GM12878 (cell line): ENCODE results near the gene OR2F2. TPM values are rescaled to one million over a fixed set of nuclear protein-coding genes. Genes with fewer than 3 reads are reported as not detected.

Experiments
- ATAC-seq: fragments of 200-7000 bp; cut with Tn5 transposase; 3 replicates; pipeline ENCODE4 v1.9.1; 2020; ENCODE audit warnings: mild to moderate bottlenecking, moderate library complexity
- BruUV-seq: library from RNA; stranded (reverse); fragments of 400-500 nt; replicated peaks from 2 replicates; lab custom pipeline; 2021; lab: Mats Ljungman, UMichigan
- CTCF ChIA-PET: fragments of 300-600 bp; sonication (Branson Sonifier 250); formaldehyde crosslinking; extraction: SDS; loops from one replicate; lab custom pipeline; 2021; ENCODE audit warnings: inconsistent platforms; lab: Yijun Ruan, JAX
- POLR2A ChIA-PET: fragments of 350-600 bp; formaldehyde crosslinking; extraction: SDS; loops from one replicate; lab custom pipeline; 2021; ENCODE audit warnings: inconsistent platforms; lab: Charles Lee
- RAD21 ChIA-PET: fragments of 300-600 bp; sonication (Branson Sonifier 250); formaldehyde crosslinking; loops from one replicate; lab custom pipeline; 2023; ENCODE audit warnings: antibody characterized with exemption; ENCODE audit not compliant: unreplicated experiment; lab: Charles Lee
- SMC1A ChIA-PET: fragments of 300-600 bp; sonication (Branson Sonifier 250); formaldehyde crosslinking; loops from one replicate; lab custom pipeline; 2023; ENCODE audit not compliant: unreplicated experiment, uncharacterized antibody; lab: Charles Lee
- DNase-seq: peaks from one replicate; pipeline ENCODE4 v3.0.0-alpha.2; 2011; ENCODE audit warnings: low read depth, low spot score
- FAIRE-seq: peaks from 3 replicates; lab custom pipeline; 2011; peaks lifted over from hg19 to GRCh38; lab: Jason Lieb, UNC
- H2AFZ ChIP-seq: 2 replicates; pipeline ENCODE4 v1.6.0; 2011; ENCODE audit warnings: low read depth, low read length, control low read depth; ENCODE audit not compliant: control insufficient read depth
- H3K27ac ChIP-seq: 2 replicates; pipeline ENCODE4 v1.5.1; 2011; ENCODE audit warnings: control low read depth; ENCODE audit not compliant: control insufficient read depth, insufficient read depth
- H3K27me3 ChIP-seq, 2 experiments: replicated peaks in 1 of 2; 2 replicates each; pipeline versions ENCODE4 v1.6.0 to v1.6.1; 2011; ENCODE audit warnings: low read length in 1 of 2; ENCODE audit not compliant: control insufficient read depth in 2 of 2, insufficient read depth in 2 of 2
- H3K36me3 ChIP-seq, 2 experiments: 2 replicates each; pipeline ENCODE4 v1.5.1; 2011; ENCODE audit warnings: low read length in 1 of 2; ENCODE audit not compliant: control insufficient read depth in 2 of 2, insufficient read depth in 2 of 2
- H3K4me1 ChIP-seq: 2 replicates; pipeline ENCODE4 v1.6.1; 2011; ENCODE audit warnings: mild to moderate bottlenecking, low read length, moderate library complexity, mixed read lengths; ENCODE audit not compliant: control insufficient read depth, insufficient read depth
- H3K4me2 ChIP-seq: 2 replicates; pipeline ENCODE4 v1.6.0; 2011; ENCODE audit warnings: control low read depth; ENCODE audit not compliant: control insufficient read depth, insufficient read depth
- H3K4me3 ChIP-seq: fragments of 200-600 bp; sonication (generic); 2 replicates; pipeline ENCODE4 v1.5.1; 2016
- H3K79me2 ChIP-seq: 2 replicates; pipeline ENCODE4 v1.6.0; 2011; ENCODE audit warnings: low read length; ENCODE audit not compliant: control insufficient read depth, insufficient read depth
- H3K9ac ChIP-seq: 2 replicates; pipeline ENCODE4 v1.8.0; 2011; ENCODE audit warnings: low read length, control low read depth, mixed read lengths; ENCODE audit not compliant: control insufficient read depth, insufficient read depth
- H3K9me3 ChIP-seq: replicated peaks from 3 replicates; pipeline ENCODE4 v1.5.1; 2011; ENCODE audit warnings: mild to moderate bottlenecking, low read length; ENCODE audit not compliant: control insufficient read depth, insufficient read depth
- H4K20me1 ChIP-seq: 2 replicates; pipeline ENCODE4 v1.6.0; 2011; ENCODE audit not compliant: control insufficient read depth, insufficient read depth
- CBFB ChIP-seq: IDR thresholded peaks from 2 replicates; pipeline ENCODE4 v1.6.1; 2016; ENCODE audit warnings: antibody characterized with exemption, low read depth
- CHD2 ChIP-seq: IDR thresholded peaks from 2 replicates; pipeline ENCODE4 v1.6.1; 2011; ENCODE audit warnings: low read depth, low read length, improper control_type of control experiment, borderline replicate concordance
- EED ChIP-seq: sonication (generic); IDR thresholded peaks from 2 replicates; pipeline ENCODE4 v1.6.1; 2016; ENCODE audit warnings: antibody characterized with exemption, low read depth
- EP300 ChIP-seq, 2 experiments: fragments of 150-350 bp in 1 of 2; IDR thresholded peaks; 2 replicates each; pipeline ENCODE4 v1.6.1; 2011 to 2012; ENCODE audit warnings: low read depth in 2 of 2, low read length in 2 of 2, borderline replicate concordance in 1 of 2, improper control_type of control experiment in 1 of 2, inconsistent platforms in 1 of 2; ENCODE audit not compliant: control insufficient read depth in 1 of 2
- FOXM1 ChIP-seq: IDR thresholded peaks from 2 replicates; pipeline ENCODE4 v1.6.1; 2012; ENCODE audit warnings: low read depth, mild to moderate bottlenecking, inconsistent platforms, low read length, moderate library complexity
- GATAD2B ChIP-seq: fragments of 450-650 bp; conservative IDR thresholded peaks from 2 replicates; pipeline ENCODE4 v1.6.1; 2017; ENCODE audit warnings: low read depth, mild to moderate bottlenecking, moderate library complexity
- IRF4 ChIP-seq: IDR thresholded peaks from 2 replicates; pipeline ENCODE4 v1.6.1; 2011; ENCODE audit warnings: low read depth, low read length
- JUND ChIP-seq: IDR thresholded peaks from 2 replicates; pipeline ENCODE4 v1.6.1; 2012; ENCODE audit warnings: low read depth, mild to moderate bottlenecking, low read length, improper control_type of control experiment, moderate library complexity
- RCOR1 ChIP-seq: conservative IDR thresholded peaks from 2 replicates; pipeline ENCODE4 v1.6.1; 2012; ENCODE audit warnings: low read depth, low read length, improper control_type of control experiment
- RFX5 ChIP-seq: IDR thresholded peaks from 2 replicates; pipeline ENCODE4 v1.6.1; 2011; ENCODE audit warnings: low read depth, low read length, improper control_type of control experiment
- SIX5 ChIP-seq: IDR thresholded peaks from 2 replicates; pipeline ENCODE4 v1.6.1; 2011; ENCODE audit warnings: mild to moderate bottlenecking, low read depth, low read length, moderate library complexity; ENCODE audit not compliant: severe bottlenecking
- SMARCA5 ChIP-seq: fragments of 450-650 bp; IDR thresholded peaks from 2 replicates; pipeline ENCODE4 v1.6.1; 2017; ENCODE audit warnings: mild to moderate bottlenecking
- SP1 ChIP-seq: IDR thresholded peaks from one replicate; pipeline ENCODE4 v1.6.1; 2011; ENCODE audit warnings: low read depth, low read length
- SREBF2 ChIP-seq: IDR thresholded peaks from 2 replicates; pipeline ENCODE4 v1.6.1; 2012; ENCODE audit warnings: mild to moderate bottlenecking, low read length
- SRF ChIP-seq, 2 experiments: IDR thresholded peaks; 2 replicates each; pipeline ENCODE4 v1.6.1; 2011; ENCODE audit warnings: low read depth in 2 of 2, low read length in 2 of 2, mild to moderate bottlenecking in 1 of 2, moderate library complexity in 1 of 2
- ZNF622 ChIP-seq: fragments of 450-650 bp; IDR thresholded peaks from 2 replicates; pipeline ENCODE4 v1.6.1; 2017; ENCODE audit warnings: mild to moderate bottlenecking, inconsistent platforms
- ZZZ3 ChIP-seq: IDR thresholded peaks from 2 replicates; pipeline ENCODE4 v1.6.1; 2011; ENCODE audit warnings: low read depth; ENCODE audit not compliant: control insufficient read depth, insufficient read length
- WGBS: methylation state at CpG from one replicate; pipeline ENCODE4 v1.1.6; 2016; ENCODE audit warnings: low lambda C conversion rate; ENCODE audit not compliant: insufficient replicate concordance, insufficient coverage; ENCODE audit errors: missing lambda C conversion rate; 5-methylcytosine and 5-hydroxymethylcytosine counted together
- in situ Hi-C: fragments of 300-500 bp; cut with MboI; formaldehyde crosslinking; loops from 9 replicates; pipeline ENCODE4 v1.14.3; 2018; ENCODE audit warnings: mixed read lengths
- intact Hi-C: fragments of 100-400 bp; cut with micrococcal nuclease; formaldehyde crosslinking; loops from one replicate; pipeline ENCODE4 v1.14.2; 2022; ENCODE audit not compliant: unreplicated experiment
- polyA plus RNA-seq, 11 experiments: library from polyadenylated mRNA; depleted of rRNA in 4 of 11; unstranded in 6 of 11; stranded (reverse) in 5 of 11; fragments of >200 nt; fragmentation: Nextera tagmentation in 4 of 11; fragmentation: Illumina TruSeq in 1 of 11; extraction: Ambion mirVana in 4 of 11; extraction: Trizol in 1 of 11; gene quantifications; 1 replicate in 1 of 11; 2 replicates in 10 of 11; pipeline versions ENCODE4 v1.2.1 to v1.2.3, GENCODE V29; 2011 to 2016; ENCODE audit warnings: inconsistent platforms in 2 of 11, missing spikeins in 2 of 11, low read depth in 1 of 11
- total RNA-seq, 4 experiments: library from RNA; depleted of rRNA in 3 of 4; stranded (reverse); fragments of >200 nt in 3 of 4; fragmentation: Illumina TruSeq in 1 of 4; extraction: Trizol in 1 of 4; gene quantifications; 2 replicates each; pipeline versions ENCODE4 v1.2.1 to v1.2.3, GENCODE V29; 2013 to 2021
- TF ChIP-seq, protein P1 (sequence below): fragments of 450-650 bp; IDR thresholded peaks from 2 replicates; pipeline ENCODE4 v1.6.1; 2014; ENCODE audit warnings: mild to moderate bottlenecking
- TF ChIP-seq, protein P2 (sequence below): fragments of 450-650 bp; IDR thresholded peaks from 2 replicates; pipeline ENCODE4 v1.6.1; 2018; ENCODE audit warnings: mild to moderate bottlenecking, low read depth, moderate library complexity; ENCODE audit not compliant: partially characterized antibody

OR2F2 gene
- total and polyA plus RNA-seq, 10 of the 15 experiments (the other 5 are each of a cell fraction or from before 2014, with no cell fraction given): not detected

DNA sequence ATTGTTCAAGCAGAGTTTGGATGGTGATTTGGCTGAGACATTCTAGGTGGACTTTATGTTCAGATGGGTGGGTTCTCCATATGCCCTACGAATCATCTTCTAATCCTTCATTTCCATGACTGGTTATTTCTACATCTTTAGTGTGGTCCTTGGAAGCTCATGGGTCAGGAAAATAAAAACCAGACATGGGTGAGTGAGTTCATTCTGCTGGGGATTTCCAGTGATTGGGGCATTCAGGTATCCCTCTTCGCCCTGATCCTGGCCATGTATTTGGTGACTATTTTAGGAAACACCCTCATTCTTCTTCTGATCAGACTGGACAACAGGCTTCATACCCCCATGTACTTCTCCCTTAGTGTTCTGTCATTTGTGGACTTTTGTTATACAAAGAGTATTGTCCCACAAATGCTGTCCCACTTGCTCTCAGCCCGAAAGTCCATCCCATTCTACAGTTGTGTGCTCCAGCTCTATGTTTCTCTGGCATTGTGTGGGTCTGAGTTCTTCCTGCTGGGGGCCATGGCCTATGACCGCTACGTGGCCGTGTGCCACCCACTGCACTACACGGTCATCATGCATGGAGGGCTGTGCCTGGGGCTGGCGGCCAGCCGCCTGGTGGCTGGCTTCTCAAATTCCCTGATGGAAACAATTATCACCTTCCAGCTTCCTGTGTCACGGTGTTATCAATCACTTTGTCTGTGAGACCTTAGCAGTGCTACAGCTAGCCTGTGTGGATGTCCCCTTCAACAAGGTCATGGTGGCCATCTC is 45.9 kb downstream of the OR2F2 start:
- ChIA-PET SMC1A (no interaction called here), RAD21 (no interaction called here)
- in situ Hi-C loops: no loop called here

More for the DNA sequence above, 45.9 kb downstream of the OR2F2 start:
- Histone ChIP-seq H3K9ac (no peak overlapping the region), H4K20me1 (no peaks in the 10 kb centered on the region), H3K27ac (no peak overlapping the region), H3K36me3 (no peaks in the 10 kb centered on the region), H3K4me3 (no peak overlapping the region), H2AFZ (no peak overlapping the region), H3K27me3 (no peaks in the 10 kb centered on the region), H3K79me2 (no peaks in the 10 kb centered on the region), H3K9me3 (no peaks in the 10 kb centered on the region; the same call in 2 of the 3 replicates), H3K4me1 (no peaks in the 10 kb centered on the region), H3K4me2 (no peak overlapping the region)
- no TSS peak for BruUV-seq
- ChIA-PET CTCF (no interaction called here), POLR2A (no interaction called here)
- no peak for ATAC-seq
- intact Hi-C loops: no loop called here
- no peak for DNase-seq
- WGBS: 66% methylated on average over 10 of the region's 10 CpGs
- no peak for TF ChIP-seq ZNF622
- TF ChIP-seq SP1: no peak
- TF ChIP-seq CHD2: no peak
- TF ChIP-seq, protein P1, sequence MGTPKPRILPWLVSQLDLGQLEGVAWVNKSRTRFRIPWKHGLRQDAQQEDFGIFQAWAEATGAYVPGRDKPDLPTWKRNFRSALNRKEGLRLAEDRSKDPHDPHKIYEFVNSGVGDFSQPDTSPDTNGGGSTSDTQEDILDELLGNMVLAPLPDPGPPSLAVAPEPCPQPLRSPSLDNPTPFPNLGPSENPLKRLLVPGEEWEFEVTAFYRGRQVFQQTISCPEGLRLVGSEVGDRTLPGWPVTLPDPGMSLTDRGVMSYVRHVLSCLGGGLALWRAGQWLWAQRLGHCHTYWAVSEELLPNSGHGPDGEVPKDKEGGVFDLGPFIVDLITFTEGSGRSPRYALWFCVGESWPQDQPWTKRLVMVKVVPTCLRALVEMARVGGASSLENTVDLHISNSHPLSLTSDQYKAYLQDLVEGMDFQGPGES: no peak
- TF ChIP-seq EP300 (IDR thresholded peaks at IDR 0.05; ENCODE audit: borderline replicate concordance in 1 of 2, control insufficient read depth in 1 of 2, low read depth in 2 of 2, low read length in 2 of 2): no peak
- TF ChIP-seq SMARCA5: no peak
- TF ChIP-seq EED: no peak
- TF ChIP-seq, protein P2, sequence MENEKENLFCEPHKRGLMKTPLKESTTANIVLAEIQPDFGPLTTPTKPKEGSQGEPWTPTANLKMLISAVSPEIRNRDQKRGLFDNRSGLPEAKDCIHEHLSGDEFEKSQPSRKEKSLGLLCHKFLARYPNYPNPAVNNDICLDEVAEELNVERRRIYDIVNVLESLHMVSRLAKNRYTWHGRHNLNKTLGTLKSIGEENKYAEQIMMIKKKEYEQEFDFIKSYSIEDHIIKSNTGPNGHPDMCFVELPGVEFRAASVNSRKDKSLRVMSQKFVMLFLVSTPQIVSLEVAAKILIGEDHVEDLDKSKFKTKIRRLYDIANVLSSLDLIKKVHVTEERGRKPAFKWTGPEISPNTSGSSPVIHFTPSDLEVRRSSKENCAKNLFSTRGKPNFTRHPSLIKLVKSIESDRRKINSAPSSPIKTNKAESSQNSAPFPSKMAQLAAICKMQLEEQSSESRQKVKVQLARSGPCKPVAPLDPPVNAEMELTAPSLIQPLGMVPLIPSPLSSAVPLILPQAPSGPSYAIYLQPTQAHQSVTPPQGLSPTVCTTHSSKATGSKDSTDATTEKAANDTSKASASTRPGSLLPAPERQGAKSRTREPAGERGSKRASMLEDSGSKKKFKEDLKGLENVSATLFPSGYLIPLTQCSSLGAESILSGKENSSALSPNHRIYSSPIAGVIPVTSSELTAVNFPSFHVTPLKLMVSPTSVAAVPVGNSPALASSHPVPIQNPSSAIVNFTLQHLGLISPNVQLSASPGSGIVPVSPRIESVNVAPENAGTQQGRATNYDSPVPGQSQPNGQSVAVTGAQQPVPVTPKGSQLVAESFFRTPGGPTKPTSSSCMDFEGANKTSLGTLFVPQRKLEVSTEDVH: no peak
- no peak for TF ChIP-seq CBFB
- no peak for TF ChIP-seq SRF (IDR thresholded peaks at IDR 0.05; ENCODE audit: low read depth in 2 of 2, low read length in 2 of 2)
- no peak for TF ChIP-seq IRF4
- TF ChIP-seq RCOR1: no peak
- no peak for TF ChIP-seq FOXM1
- no peak for TF ChIP-seq SREBF2
- TF ChIP-seq GATAD2B: no peak
- TF ChIP-seq SIX5: no peak
- no peak for TF ChIP-seq RFX5
- TF ChIP-seq JUND: no peak
- TF ChIP-seq ZZZ3: no peak
- FAIRE-seq: no peak
